NOMO-1 treated with dmso at 0.1 percent for 144 hours (cell line): Measurements from ENCODE around the gene PAMR1.

Experiments
- DNase-seq: peaks from one replicate; lab custom pipeline; 2025; ENCODE audit not compliant: unreplicated experiment; lab: John Stamatoyannopoulos, UW

Gene PAMR1

GRCh38 chr11:35412285-35412684 lies 113.1 kb downstream of the PAMR1 start:
- DNase-seq = no peak

DNA sequence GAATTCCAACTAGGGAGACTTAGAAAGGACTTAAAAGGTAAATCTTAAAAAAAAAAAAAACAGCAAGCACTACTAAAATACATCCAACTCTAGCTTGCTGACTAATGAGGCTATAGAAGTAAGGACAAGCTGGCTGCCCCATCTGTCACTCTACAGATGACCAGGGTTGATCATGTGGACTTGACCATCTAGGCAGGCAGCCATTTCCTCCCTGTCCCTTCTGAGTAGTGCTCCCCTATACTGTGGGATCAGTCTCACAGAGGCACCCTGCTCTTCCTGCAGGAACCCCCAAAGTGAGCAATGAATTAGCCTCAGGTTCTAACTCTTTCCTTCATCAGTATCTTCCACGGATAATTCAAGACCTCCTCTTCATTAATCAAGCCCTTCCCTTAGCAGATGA lies 118.4 kb downstream of the PAMR1 start:
- no peak for DNase-seq

- DNase-seq = no peak
Observed at GRCh38 chr11:35404388-35404775, 121.0 kb downstream of the PAMR1 start.

GRCh38 chr11:35403765-35404387 lies 121.5 kb downstream of the PAMR1 start:
- DNase-seq = no peak

- no peak for DNase-seq
Observed at GRCh38 chr11:35402751-35403660, 122.4 kb downstream of the PAMR1 start.

- no peak for DNase-seq
Observed at GRCh38 chr11:35398881-35399280, 126.5 kb downstream of the PAMR1 start.

DNA sequence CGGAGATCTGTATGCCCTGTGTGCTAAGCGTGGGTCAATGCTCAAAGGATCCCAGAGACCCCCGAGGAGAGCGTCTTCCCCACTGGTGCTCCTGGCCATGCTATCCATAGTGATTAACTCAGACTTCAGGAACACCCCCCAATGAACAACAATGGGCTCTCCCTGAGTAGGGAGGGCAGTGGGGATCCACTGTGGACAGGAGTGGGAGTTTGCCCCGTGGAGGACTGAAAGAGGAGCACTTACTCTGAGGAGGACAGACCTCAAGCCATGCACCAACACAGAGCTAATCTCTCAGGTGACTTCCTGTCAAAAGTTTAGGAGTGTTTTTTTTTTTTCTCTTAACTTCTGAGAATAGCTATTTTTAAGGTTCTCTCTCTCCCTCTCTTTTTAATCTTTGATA lies 130.5 kb downstream of the PAMR1 start:
- no peak for DNase-seq

GRCh38 chr11:35393098-35393497 lies 132.3 kb downstream of the PAMR1 start:
- DNase-seq = no peak

DNA sequence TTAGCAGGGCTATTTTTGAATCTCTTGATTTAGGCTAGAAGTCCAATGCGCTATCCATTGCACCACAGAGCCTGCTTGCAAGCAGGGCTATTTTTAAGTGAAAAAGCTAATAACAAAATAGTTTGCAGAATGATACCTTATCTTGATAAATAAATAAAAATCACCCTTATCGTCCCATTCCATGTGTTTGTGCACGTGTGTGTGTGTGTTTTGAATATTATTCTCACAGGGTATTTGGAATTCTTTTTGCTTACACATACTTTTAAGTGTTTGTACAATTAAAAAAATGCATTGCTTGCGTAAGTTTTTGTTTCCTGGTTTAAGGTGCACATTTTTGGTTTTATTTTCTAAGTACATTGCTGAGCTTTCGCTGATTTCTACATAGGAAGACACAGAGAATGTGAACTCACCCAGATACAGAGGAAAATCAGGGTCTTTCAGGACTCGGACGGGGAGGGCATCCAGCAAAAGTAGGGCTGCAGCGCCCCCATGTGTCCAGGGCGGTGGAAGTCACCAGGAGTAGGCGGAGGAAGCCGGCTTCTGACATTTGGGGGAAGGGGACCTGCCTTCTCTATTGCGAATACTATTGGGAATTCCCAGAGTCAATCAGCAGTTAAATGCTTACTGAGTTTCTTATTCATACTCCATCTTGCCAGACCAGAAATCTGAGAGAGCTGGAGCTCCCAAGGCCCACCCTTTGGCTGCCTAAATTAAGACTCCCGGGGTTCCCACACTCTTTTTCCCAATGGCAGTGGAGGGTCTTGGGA lies 133.3 kb downstream of the PAMR1 start:
- peak; percentile 71 for DNase-seq

- DNase-seq = no peak
Observed at GRCh38 chr11:35390737-35391682, 134.4 kb downstream of the PAMR1 start.

- no peak for DNase-seq
Observed at GRCh38 chr11:35389897-35390465, 135.4 kb downstream of the PAMR1 start.

DNA sequence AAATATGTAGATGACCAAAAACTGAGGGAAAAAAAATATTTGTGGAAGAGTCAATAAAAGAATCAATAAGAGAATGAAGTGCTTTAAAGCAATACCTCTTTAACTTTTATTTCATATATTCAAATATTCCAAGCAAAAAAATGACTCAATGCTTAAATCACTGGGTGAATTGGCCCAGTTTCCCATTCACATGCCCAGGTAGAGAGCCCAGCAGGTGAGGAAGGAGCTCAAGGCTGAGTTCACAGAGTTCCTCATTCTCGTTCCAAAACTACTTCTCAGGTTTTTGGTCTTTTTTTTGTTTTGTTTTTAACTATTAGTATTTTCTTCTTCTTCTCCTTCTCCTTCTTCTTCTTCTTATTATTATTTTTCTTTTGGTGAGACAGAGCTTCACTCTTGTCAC lies 136.3 kb downstream of the PAMR1 start:
- DNase-seq = no peak

DNA sequence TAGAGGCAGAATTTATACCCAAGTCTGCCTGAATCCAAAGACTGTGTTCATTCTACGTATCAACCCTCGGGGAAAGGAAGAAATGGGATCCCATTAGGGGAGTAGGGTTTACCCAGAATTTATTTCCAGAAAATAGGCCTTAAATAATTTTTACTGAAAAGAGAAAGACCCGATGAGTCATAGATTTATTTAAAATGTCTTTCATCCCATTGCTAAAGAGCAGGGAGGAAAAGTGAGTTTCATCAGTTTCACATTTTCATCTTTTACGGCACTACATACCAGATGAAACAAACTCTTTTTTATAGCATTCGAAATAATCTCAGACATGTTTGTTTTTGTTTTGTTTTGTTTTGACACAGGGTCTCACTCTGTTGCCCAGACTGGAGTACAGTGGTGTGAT lies 137.4 kb downstream of the PAMR1 start:
- no peak for DNase-seq

DNA sequence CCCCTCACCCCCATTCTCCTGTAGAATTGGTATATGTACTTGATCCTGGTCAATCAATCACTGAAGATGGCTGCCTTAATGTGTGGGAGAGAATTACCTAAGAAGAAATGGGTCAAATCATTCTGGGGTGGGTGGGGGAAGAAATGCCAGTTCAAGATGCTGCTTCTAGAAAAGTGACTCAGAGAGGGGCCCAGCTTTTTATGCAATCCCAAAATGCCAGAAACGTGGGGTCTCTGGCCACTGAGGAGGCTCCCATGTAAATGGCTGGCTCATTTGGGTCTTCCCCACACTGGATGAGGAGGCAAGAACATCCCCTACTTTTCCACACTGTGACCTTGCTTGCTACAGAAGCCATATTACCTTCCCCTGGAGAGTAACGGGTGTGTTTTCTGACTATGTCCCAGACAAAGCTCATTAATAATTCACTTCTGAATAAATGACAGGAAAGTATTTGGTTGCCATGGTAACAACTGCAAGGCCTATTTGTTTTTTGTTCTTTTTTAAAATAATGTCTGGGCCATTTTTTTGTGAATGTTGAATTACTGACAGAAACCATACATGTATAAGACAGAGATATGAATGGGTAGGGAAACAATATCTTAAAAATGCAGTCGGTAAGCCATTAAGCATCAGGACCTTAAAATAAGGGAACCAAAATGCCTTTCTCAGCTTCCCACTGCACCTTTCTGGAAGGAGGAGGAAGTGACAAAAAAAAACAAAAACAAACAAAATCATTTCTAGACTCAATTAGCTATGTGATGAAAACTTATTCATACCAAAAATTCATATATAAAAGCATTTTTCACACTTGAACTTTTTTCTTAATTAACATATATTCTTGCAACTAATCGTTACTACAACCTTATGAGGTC lies 138.1 kb downstream of the PAMR1 start:
- DNase-seq = no peak

GRCh38 chr11:35383953-35384352 lies 141.5 kb downstream of the PAMR1 start:
- DNase-seq = no peak
